Activated CD4-positive, alpha-beta T cell treated with anti-CD3 and anti-CD28 coated beads, Interleukin-2, amount 50 U/mL, for 48 hours (primary cell): ENCODE data around the gene SERPINB6.
"Not testable (repeated sequence)": the region's sequence is repeated elsewhere in the genome, so short reads cannot be mapped to it uniquely, and the experiment has no call there.

Experiments used
- DNase-seq, 2 experiments: peaks; one replicate each; pipeline ENCODE4 v3.0.0-alpha.2; 2020

Gene SERPINB6

DNA sequence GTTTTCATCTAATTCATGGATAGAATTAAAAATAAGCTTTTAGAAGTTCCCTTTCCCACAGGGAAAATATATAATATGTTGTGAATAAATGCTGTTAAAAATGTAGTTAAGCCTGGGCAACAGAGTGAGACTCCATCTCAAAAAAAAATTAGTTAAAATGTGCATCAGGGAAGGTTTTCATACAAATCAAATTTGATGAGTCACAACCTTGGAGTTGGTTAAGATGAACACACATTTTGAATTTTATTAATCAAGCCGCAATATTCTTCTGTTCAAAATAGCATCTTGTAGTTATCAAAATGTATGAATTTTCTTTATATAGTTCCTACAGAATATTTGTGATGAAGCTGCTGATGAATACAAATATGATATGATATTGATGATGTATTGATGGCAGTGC lies 37.3 kb downstream of the SERPINB6 start:
- no peak for DNase-seq

DNA sequence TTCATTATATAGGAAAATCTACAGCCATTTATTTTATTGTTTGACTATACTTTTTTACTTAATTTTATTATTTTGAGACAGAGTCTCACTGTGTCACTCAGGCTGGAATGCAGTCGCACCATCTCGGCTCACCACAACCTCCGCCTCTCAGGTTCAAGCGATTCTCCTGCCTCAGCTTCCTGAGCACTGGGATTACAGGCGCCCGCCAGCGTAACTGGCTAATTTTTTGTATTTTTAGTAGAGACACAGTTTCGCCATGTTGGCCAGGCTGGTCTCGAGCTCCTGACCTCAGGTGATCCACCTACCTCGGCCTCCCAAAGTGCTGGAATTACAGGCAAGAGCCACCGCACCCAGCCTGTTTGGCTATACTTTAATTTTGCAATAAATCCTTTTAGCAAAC lies 38.5 kb downstream of the SERPINB6 start:
- DNase-seq = peak in 1 of 2 experiments; percentile 2

DNA sequence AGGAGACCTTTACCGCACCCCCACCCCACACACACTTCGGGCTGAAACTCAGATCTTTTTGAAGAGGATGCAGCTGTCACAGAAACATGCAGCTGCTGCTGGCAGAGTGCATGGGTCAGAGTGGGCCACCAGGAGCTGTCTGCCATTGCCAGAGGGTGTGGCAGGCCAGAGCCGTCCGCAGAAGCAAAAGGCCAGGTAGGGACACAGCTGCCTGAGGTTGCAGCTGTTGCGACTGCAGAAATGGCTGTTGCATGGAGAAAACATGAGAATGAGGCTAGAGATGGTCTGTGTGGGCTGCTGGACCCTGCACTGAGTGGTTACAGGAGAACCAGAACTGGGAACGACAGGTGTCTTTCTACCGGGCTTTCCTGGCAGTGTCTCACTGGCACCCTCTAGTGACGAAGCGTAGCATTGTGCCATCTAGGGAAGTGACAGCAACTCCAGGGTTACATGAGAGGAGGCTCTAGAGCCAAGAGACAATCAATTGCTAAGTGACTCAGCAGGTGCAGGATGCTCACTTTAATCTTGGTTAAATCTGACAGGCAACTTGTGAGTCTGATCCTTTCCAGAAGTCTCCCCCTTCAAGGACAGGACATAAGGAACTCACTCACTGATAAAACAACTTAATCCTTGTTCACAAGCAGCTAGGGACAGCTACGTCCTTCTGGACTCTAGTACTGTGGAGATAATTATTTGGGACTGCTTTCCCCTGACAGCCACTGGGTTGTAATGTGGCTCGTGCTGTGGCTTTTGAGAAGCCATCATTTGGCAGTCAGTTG lies 39.2 kb downstream of the SERPINB6 start:
- peak; percentile 91 to 92 for DNase-seq

DNA sequence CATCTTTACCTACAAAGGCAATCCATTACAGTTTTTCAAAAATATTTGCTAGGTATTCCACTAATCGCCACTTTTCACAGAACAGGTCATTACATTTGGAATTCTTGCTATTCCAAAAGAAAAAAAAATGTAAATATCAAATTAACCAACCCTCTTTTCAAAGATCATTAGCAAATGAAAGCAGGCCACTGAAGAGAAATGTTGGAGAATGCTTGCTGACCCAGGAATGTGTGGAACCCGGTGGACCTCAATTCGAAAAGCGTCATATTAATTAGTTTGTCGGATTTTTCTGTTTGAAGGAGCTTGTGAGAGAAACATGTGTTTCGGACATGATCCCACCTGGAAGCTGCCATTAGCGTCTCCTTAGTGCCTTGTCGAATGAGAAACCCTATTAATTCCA lies 40.3 kb downstream of the SERPINB6 start:
- DNase-seq = peak in 1 of 2 experiments; percentile 0

DNA sequence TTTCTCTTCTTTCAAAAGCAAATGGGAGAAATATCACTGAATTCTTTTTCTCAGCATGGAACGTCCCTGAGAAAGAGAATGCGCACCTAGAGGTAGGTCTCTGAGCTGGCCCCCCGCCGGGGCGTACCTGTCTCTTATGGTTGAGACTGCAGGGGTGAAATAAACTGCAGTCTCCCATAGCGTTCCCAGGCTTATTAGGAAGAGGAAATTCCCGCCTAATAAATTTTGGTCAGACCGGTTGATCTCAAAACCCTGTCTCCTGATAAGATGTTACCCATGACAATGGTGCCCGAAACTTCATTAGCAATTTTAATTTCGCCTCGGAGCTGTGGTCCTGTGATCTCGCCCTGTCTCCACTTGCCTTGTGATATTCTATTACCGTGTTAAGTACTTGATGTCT lies 43.4 kb downstream of the SERPINB6 start:
- DNase-seq = not testable (repeated sequence)

DNA sequence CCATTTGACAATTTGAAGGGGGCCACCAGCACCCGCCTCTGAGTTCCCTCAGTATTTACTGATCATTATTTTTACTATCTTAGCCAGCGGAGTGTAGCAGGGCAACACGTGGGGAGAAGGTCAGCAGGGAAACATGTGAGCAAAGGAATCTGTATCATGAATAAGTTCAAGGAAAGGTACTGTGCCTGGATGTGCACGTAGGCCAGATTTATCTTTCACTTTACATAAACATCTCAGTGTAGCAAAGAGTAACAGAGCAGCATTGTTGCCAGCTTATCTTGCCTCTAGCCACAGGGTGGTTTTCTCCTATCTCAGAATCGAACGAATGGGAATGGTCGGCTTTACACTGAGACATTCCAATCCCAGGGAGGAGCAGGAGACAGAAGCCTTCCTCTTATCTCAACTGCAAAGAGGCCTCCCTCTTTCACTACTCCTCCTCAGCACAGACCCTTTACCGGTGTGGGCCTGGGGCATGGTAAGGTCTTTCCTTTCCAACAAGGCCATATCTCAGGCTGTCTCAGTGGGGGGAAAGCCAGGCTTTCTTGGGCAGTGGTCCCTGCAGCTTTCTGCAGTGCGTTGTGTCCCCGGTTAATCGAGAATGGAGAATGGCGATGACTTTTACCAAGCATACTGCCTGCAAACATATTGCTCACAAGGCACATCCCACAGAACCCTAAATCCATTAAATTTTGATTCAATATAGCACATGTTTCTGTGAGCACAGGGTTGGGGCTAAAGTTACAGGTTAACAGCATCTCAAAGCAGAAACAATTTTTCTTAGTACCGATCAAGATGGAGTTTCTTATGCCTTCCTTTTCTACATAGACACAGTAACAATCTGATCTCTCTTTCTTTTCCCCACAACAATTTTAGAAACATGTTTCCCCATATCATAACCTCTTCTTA lies 45.3 kb downstream of the SERPINB6 start:
- peak in 1 of 2 experiments; percentile 1 for DNase-seq

DNA sequence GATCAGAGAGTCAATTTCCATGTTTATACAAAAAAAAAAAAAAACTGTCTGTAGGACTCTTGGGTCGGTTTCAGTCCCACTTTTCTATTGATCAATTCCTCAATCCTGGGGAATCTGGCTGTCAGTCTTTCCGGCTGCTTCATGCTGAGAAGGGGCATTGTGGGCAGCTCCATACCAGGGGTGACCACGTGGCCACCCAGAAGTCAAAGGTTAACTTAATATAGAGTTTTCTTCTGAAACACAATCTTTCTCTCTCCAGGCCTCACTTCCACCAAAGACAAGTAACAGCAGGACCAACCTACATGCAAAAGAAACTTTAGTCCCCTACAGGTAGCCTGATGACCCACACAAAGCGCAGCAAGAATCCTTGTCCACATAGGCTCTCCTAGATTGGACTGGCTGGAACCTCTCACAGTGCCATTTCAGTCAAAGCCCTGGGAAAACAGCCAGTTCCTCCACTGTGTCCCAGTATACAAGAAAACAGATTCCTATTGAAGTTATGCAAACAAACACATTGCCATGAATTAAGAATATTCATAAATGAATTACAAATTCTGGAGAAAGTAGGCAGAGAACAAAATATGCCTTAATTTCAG lies 49.7 kb downstream of the SERPINB6 start:
- peak in 1 of 2 experiments; percentile 1 for DNase-seq

DNA sequence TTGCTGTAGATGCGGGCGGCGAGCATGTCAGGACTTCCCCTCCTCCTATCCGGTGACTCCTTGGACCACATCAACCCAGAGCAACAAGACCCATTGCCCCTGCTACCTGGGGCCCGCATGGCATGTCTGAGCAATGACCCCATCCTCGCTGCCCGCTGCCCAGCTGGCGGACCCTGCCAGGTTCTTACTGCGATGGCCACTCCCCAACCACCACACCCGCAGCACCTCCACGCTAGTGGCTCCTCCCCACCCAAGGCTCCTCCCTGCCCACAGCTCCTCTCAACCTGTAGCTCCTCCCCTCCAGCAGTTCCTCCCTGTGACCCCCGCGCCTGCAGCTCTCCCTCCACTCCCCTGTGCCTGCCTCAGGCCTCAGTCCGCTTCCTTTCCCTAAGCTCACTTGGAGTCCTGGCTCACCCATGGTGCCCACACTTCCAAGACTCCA lies 50.7 kb downstream of the SERPINB6 start:
- peak in 1 of 2 experiments; percentile 2 for DNase-seq

DNA sequence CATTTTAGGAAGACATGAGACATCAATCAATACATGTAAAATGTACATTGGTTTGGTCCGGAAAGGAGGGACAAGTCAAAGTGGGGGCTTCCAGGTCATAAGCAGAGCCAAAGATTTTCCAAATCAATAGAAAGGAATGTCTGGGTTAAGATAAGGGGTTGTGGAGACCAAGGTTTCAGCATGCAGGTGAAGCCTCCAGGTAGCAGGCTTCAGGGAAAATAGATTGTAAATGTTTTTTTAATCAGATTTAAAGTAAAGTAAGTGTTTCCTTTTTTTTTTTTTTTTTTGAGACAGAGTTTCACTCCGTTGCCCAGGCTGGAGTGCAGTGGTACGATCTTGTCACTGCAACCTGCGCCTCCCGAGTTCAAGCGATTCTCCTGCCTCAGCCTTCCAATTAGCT lies 51.5 kb downstream of the SERPINB6 start:
- DNase-seq = no peak

DNA sequence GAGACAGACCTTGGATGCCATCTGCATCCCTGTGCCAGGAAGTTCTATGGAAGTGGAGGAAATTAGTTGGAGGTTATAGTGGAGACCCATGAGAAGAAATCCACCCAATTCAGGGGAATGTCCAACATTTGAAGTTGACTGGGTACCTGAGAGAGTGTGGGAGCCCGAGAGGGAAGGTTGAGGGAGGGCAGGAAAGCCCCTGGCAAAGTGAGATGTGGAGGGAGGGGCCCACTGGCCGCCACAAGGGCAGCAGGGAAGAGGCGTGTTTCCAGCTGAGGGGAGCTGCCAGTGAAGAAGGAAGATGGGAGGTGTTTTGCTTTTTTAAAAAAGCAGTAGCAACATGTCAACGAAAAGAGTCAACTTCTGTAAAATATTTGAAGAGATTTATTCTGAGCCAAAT lies 52.0 kb downstream of the SERPINB6 start:
- peak in 1 of 2 experiments; percentile 3 for DNase-seq

DNA sequence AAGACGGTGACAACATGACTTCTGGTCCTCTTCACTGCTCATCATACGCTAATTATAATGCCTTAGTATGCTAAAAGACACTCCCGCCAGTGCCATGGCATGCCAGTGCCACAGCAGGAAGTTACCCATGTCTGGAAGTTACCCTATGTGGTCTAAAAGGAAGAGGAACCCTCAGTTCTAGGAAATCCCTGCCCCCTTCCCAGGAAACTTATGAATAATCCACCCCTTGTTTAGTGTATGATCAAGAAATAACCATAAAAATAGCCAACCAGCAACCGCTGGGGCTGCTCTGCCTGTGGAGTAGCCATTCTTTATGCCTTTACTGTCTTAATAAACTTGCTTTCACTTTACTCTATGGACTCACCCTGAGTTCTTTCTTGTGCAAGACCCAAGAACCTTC lies 52.4 kb downstream of the SERPINB6 start:
- peak in 1 of 2 experiments; percentile 18 for DNase-seq

DNA sequence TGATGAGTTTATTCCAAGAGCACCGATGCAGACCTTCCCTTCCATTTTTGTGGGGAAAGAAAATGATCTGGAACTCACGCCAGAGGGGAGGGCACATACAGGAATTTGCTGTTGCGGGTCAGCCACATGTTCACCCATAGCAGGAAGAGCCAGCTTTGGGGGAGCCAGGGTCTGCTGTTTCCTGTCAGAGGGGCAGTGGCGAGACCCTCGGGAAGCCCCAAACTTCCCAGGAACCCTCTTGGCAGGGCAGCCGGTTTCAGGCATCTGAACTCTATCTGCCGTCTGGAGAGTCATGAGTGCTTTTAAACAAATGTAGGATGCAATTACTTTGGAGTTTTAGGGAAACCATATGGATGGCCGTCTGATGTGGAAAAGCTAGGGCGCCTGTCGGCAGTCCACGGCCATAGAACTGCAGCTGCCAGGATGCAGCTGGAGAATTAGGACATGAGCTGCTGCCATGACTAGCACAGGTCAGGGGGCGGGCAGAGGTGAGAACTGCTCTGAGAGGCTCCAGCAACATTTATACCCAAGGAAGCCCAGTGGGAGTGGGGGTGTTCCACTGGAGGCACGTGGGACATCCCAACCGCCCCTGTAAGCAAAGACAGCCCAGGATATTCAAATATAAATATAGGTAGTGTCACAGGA lies 53.4 kb downstream of the SERPINB6 start:
- peak in 1 of 2 experiments; percentile 1 for DNase-seq

DNA sequence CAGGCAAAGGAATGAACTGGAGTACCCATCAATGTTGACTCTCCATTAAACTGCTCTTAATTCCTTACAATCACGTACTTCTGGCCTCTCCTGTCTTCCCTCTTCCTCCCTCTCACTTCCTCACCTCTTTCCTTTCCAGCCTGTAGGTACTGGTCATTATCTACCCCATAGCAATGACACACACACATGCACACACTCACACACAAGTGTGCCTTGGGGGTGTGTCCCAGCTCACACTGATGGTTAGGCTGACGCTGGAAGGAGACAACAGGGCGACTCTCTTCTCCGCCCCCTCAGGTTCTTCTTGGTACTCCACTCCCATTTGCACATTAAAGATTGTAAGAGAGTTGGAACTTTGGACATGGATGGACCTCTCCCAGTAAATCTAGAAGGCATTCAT lies 54.3 kb downstream of the SERPINB6 start:
- DNase-seq = peak in 1 of 2 experiments; percentile 1

DNA sequence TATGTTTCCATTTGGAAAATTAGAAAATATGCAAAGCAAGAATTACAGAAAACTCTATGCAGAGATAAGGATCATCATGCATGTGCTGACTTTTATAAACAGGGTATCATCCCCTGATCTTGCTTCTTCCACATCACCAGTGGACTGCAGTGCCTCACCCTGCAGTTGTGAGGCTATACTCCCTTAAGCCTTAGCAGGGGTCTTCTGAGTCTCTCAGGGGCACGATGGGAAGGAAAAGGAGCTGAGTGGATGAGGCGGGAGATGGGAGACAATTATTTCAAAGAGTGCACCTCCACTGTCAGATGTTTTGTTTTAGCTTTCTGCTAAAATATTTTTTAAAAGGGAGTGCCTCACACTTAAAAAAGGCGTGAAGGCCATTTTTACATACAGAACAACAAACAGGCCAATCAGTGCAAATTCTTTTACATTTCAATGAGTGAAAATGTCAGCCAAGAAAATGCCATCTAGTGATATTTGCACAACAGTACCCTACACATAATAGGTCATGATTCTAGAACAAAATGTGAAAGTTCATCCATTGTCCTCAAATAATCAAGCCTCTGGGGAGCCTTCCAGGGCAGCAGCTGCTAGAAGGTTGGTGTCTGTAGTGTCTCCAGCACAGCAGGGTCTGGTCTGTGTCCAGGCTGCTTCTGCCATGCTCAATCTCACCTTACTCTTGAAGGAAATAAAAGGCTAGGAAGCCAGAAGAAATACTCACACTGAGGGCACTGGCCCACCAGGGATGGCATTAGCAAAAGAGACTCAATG lies 55.0 kb downstream of the SERPINB6 start:
- peak in 1 of 2 experiments; percentile 0 for DNase-seq

DNA sequence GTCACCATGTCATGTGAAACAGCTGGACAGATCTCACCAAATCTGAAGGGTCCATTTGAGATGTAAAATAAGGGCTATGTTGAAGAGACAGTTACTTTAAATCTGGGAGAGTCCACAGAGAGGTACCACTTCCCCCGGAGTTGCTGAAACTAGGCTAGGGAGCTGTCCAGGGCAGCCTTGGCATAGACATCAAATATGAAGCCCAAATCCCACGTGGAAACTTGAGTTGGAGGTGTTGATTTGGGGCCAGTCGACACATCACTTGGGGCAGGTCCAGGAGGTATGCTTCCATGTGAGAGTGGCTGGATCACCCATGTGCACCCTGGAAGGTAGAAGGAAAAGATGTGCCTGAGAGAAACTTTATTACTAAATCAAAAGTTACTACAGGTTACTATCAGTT lies 56.2 kb downstream of the SERPINB6 start:
- DNase-seq = no peak

DNA sequence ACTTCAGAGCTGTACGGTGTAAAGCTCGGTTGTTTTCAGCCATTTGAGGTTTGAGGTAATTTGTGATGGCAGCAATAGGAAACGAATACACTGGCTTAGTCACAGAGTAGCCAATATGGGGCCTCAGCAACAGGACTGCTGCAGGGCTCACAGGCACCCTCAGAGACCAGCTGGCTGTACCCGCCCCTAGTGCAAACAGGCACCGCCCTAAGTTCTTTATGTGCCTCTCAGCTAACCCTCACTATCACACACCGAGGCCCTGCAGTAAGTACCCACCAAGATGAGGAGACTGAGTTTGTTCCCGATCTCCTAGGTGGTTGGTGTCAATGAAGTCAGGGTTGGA lies 57.1 kb downstream of the SERPINB6 start:
- peak in 1 of 2 experiments; percentile 1 for DNase-seq

DNA sequence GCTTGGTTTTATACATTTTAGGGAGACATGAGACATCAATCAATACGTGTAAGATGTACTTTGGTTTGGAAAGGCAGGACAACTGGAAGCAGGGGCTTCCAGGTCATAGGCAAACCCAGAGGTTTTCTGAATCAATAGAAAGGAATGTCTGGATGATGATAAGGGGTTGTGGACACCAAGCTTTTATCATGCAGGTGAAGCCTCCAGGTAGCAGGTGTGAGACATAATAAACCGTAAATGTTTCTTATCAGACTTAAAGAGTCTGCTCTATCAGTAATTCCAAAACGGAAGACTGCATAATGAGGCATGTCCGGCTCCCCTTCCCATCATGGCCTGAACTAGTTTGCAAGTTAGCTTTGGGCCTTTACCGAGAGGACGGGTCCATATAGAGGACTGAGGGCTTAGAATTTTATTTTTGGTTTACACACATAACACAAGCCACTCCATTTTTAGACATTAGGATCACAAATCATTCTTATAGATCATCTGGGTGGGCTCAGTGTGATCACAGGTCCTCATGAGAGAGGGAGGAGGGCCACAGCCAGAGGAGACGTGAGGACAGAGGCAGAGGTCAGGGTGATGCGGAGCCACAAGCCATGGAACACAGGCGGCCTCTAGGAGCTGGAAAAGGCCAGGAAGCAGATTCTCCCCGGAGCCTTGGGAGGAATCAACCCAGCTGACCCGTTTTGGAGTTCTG lies 57.6 kb downstream of the SERPINB6 start:
- DNase-seq = no peak

DNA sequence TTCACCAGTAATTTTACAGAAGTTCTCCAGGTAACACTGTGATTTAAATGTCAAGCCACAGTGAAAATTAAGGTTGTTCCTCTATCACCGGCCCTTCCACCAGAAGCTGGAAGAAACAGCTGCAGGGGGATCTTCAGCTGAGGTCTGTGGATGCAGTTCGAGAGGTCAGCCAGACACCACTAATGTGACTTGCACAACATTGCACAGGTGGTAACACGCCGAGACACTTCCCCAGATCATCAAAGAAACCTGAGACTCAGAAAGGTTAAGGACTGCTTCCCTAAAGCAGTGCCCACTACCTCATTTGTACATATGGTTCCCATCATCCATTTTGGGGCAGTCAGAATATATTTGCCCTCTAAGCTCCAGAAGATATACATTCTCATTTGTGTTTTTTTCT lies 60.2 kb downstream of the SERPINB6 start:
- DNase-seq = no peak

DNA sequence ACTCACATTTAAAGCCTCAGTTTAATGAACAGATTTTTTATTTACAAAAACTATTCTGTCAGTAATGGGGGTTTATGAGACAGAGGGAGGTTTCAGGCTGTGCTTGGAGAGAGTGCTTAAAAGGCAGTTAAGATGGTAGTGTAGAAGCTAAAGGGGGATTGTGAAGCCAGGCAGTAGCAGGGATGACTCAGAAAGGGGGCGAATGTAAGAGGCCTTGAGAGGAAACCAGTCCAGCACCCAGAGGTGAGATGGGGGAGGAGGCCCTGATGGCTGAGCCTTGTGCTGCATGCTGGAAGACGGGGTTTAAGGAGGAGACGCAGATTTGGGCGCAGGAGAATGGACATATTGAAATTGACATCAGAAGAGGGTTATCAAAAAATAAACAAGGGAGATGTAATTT lies 61.6 kb downstream of the SERPINB6 start:
- no peak for DNase-seq

DNA sequence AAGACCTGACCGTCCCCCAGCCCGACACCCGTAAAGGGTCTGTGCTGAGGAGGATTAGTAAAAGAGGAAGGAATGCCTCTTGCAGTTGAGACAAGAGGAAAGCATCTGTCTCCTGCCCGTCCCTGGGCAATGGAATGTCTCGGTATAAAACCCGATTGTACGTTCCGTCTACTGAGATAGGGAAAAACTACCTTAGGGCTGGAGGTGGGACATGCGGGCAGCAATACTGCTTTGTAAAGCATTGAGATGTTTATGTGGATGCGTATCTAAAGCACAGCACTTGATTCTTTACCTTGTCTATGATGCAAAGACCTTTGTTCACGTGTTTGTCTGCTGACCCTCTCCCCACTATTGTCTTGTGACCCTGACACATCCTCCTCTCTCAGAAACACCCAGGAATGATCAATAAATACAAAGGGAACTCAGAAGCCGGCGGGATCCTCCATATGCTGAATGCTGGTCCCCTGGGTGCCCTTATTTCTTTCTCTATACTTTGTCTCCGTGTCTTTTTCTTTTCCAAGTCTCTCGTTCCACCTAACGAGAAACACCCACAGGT lies 62.2 kb downstream of the SERPINB6 start:
- DNase-seq = not testable (repeated sequence)

DNA sequence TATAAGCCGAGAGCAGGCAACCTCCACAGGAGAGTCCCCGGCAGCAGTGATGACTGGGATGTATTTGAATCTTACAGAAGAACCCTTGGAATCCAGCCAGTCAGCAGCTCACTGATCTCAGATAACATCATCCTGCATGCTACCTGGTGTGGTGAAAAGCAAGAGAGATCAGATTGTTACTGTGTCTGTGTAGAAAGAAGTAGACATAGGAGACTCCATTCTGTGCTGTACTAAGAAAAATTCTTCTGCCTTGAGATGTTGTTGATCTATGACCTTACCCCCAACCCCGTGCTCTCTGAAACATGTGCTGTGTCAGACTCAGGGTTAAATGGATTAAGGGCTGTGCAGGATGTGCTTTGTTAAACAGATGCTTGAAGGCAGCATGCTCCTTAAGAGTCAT lies 62.9 kb downstream of the SERPINB6 start:
- DNase-seq = not testable (repeated sequence)
